HCT116 (cell line): ENCODE measurements around the gene LINGO1.

ENCODE experiments used
- CEBPB ChIP-seq: IDR thresholded peaks from 2 replicates; pipeline ENCODE4 v1.6.1; 2012; ENCODE audit warnings: low read depth
- JUND ChIP-seq: IDR thresholded peaks from 2 replicates; pipeline ENCODE4 v1.6.1; 2012
- POLR2A ChIP-seq: IDR thresholded peaks from 2 replicates; pipeline ENCODE4 v1.7.0; 2011; ENCODE audit warnings: borderline replicate concordance; ENCODE audit not compliant: insufficient read depth, insufficient read length; ENCODE audit errors: extremely low read depth
- POLR2AphosphoS5 ChIP-seq: IDR thresholded peaks from 2 replicates; pipeline ENCODE4 v1.6.1; 2011; ENCODE audit warnings: mild to moderate bottlenecking, low read depth, low read length, moderate library complexity
- RAD21 ChIP-seq: IDR thresholded peaks from 2 replicates; pipeline ENCODE4 v1.6.1; 2012; ENCODE audit warnings: low read depth, mild to moderate bottlenecking
- SP1 ChIP-seq: IDR thresholded peaks from 2 replicates; pipeline ENCODE4 v1.6.1; 2012; ENCODE audit warnings: low read depth
- TCF7L2 ChIP-seq: IDR thresholded peaks from 2 replicates; pipeline ENCODE4 v1.7.0; 2011; ENCODE audit warnings: borderline replicate concordance, inconsistent platforms; ENCODE audit not compliant: insufficient read depth, insufficient read length; ENCODE audit errors: extremely low read depth
- YY1 ChIP-seq: IDR thresholded peaks from 2 replicates; pipeline ENCODE4 v1.6.1; 2011; ENCODE audit warnings: low read length, low read depth, moderate library complexity, mild to moderate bottlenecking; ENCODE audit not compliant: insufficient replicate concordance; ENCODE audit errors: extremely low read depth
- ZFX ChIP-seq: fragments of 450-650 bp; IDR thresholded peaks from 2 replicates; pipeline ENCODE4 v1.6.1; 2017
- TF ChIP-seq, protein P1 (sequence below), 3 experiments: fragments of 200-600 bp in 1 of 3; sonication (generic) in 1 of 3; IDR thresholded peaks in 2 of 3; conservative IDR thresholded peaks in 1 of 3; 2 replicates each; pipeline ENCODE4 v1.5.1; 2012 to 2017; ENCODE audit warnings: low read depth in 2 of 3, low read length in 2 of 3, antibody characterized with exemption in 1 of 3, borderline replicate concordance in 1 of 3, control low read depth in 1 of 3, mild to moderate bottlenecking in 1 of 3, mixed read lengths in 1 of 3, mixed run types in 1 of 3, moderate library complexity in 1 of 3; ENCODE audit not compliant: insufficient read depth in 1 of 3
- TF ChIP-seq, protein P2 (sequence below): IDR thresholded peaks from 2 replicates; pipeline ENCODE4 v1.6.1; 2012
- TF ChIP-seq, protein P3 (sequence below): IDR thresholded peaks from 2 replicates; pipeline ENCODE4 v1.6.1; 2012
- TF ChIP-seq, protein P4 (sequence below): IDR thresholded peaks from 2 replicates; pipeline ENCODE4 v1.6.1; 2011; ENCODE audit warnings: mild to moderate bottlenecking, low read length, moderate library complexity; ENCODE audit not compliant: insufficient replicate concordance; ENCODE audit errors: extremely low read depth
- TF ChIP-seq, protein P5 (sequence below): IDR thresholded peaks from 2 replicates; pipeline ENCODE4 v1.6.1; 2012; ENCODE audit warnings: low read depth

DNA sequence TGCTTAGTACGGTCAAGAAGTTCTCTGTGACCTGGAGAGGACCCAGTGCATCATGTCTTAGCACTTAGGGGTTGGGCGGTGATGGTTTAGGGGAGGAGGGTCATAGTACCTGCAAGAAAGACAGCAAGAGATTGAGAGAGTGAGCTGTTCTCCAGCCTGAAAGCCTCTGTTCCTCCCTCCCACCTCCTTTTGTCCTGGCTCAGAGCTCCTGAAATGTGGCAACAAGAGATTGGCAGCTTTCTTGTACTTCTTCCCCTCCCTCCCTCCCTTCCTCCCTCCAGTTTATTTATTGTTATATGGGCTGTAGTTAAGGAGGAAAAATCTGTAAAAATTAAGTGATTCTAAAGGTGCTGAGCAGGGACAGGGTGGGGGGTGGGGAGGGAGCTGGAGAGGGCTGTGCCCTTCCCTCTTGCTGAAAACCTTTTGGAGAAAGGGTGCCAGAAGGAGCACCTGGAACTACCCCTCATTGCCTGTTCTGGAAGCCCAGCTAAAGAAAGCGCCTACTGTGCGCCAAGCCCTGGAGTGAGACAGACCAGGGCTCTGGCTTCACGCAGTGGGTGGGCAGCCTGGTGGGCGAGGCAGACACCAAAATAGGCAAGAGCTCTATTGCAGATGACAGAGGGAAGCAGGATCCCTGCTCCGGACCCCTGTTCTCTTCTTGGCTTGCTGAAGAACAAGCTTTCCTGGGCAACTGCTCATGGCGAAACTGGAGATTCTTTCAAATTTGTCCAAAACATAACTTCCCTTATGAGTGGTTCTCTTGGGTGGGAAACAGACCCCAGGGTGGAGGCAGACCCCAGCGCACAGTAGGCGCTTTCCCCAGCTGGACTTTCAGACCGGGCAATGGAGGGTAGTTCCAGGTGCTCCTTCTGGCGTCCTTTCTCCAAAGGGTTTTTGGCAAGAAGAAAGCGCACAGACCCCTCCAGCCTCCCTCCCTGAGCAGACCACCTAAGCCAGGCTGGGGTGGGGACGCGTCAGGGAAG lies 35.6 kb downstream of the LINGO1 start:
- TF ChIP-seq POLR2AphosphoS5 (no peak), SP1 (no peak), JUND (no peak), POLR2A (no peak), YY1 (no peak), TCF7L2 (no peak), CEBPB (no peak), ZFX (no peak), RAD21 (no peak)
- TF ChIP-seq, protein P1, sequence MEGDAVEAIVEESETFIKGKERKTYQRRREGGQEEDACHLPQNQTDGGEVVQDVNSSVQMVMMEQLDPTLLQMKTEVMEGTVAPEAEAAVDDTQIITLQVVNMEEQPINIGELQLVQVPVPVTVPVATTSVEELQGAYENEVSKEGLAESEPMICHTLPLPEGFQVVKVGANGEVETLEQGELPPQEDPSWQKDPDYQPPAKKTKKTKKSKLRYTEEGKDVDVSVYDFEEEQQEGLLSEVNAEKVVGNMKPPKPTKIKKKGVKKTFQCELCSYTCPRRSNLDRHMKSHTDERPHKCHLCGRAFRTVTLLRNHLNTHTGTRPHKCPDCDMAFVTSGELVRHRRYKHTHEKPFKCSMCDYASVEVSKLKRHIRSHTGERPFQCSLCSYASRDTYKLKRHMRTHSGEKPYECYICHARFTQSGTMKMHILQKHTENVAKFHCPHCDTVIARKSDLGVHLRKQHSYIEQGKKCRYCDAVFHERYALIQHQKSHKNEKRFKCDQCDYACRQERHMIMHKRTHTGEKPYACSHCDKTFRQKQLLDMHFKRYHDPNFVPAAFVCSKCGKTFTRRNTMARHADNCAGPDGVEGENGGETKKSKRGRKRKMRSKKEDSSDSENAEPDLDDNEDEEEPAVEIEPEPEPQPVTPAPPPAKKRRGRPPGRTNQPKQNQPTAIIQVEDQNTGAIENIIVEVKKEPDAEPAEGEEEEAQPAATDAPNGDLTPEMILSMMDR (IDR thresholded peaks at IDR 0.05 in 2 of 3, conservative IDR thresholded peaks at IDR 0.05 in 1 of 3; ENCODE audit: borderline replicate concordance in 1 of 3, insufficient read depth in 1 of 3, low read depth in 2 of 3, low read length in 2 of 3) = no peak
- TF ChIP-seq, protein P2, sequence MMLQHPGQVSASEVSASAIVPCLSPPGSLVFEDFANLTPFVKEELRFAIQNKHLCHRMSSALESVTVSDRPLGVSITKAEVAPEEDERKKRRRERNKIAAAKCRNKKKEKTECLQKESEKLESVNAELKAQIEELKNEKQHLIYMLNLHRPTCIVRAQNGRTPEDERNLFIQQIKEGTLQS = no peak
- TF ChIP-seq, protein P3, sequence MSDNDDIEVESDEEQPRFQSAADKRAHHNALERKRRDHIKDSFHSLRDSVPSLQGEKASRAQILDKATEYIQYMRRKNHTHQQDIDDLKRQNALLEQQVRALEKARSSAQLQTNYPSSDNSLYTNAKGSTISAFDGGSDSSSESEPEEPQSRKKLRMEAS = no peak
- TF ChIP-seq, protein P4, sequence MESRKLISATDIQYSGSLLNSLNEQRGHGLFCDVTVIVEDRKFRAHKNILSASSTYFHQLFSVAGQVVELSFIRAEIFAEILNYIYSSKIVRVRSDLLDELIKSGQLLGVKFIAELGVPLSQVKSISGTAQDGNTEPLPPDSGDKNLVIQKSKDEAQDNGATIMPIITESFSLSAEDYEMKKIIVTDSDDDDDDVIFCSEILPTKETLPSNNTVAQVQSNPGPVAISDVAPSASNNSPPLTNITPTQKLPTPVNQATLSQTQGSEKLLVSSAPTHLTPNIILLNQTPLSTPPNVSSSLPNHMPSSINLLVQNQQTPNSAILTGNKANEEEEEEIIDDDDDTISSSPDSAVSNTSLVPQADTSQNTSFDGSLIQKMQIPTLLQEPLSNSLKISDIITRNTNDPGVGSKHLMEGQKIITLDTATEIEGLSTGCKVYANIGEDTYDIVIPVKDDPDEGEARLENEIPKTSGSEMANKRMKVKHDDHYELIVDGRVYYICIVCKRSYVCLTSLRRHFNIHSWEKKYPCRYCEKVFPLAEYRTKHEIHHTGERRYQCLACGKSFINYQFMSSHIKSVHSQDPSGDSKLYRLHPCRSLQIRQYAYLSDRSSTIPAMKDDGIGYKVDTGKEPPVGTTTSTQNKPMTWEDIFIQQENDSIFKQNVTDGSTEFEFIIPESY = no peak
- TF ChIP-seq, protein P5, sequence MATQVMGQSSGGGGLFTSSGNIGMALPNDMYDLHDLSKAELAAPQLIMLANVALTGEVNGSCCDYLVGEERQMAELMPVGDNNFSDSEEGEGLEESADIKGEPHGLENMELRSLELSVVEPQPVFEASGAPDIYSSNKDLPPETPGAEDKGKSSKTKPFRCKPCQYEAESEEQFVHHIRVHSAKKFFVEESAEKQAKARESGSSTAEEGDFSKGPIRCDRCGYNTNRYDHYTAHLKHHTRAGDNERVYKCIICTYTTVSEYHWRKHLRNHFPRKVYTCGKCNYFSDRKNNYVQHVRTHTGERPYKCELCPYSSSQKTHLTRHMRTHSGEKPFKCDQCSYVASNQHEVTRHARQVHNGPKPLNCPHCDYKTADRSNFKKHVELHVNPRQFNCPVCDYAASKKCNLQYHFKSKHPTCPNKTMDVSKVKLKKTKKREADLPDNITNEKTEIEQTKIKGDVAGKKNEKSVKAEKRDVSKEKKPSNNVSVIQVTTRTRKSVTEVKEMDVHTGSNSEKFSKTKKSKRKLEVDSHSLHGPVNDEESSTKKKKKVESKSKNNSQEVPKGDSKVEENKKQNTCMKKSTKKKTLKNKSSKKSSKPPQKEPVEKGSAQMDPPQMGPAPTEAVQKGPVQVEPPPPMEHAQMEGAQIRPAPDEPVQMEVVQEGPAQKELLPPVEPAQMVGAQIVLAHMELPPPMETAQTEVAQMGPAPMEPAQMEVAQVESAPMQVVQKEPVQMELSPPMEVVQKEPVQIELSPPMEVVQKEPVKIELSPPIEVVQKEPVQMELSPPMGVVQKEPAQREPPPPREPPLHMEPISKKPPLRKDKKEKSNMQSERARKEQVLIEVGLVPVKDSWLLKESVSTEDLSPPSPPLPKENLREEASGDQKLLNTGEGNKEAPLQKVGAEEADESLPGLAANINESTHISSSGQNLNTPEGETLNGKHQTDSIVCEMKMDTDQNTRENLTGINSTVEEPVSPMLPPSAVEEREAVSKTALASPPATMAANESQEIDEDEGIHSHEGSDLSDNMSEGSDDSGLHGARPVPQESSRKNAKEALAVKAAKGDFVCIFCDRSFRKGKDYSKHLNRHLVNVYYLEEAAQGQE = no peak
